Activated CD8-positive, alpha-beta T cell treated with anti-CD3 and anti-CD28 coated beads for 36 hours (primary cell): ENCODE data around the gene GPALPP1. TPM values are rescaled to one million over a fixed set of nuclear protein-coding genes. Genes with fewer than 3 reads are reported as not detected.

Experiments
- ATAC-seq: fragments of 200-7000 bp; cut with Tn5 transposase; one replicate; pipeline ENCODE4 v1.10.0; 2021; ENCODE audit warnings: mild to moderate bottlenecking, moderate library complexity
- CTCF ChIA-PET: fragments of 350-600 bp; sonication (Branson Sonifier 250); formaldehyde crosslinking; loops from one replicate; lab custom pipeline; 2021; ENCODE audit warnings: antibody characterized with exemption; lab: Charles Lee
- POLR2A ChIA-PET: fragments of 350-600 bp; sonication (Branson Sonifier 250); formaldehyde crosslinking; loops from one replicate; lab custom pipeline; 2021; ENCODE audit warnings: antibody characterized with exemption; lab: Charles Lee
- DNase-seq: peaks from one replicate; pipeline ENCODE4 v3.0.0-alpha.2; 2020
- H3K27ac Mint-ChIP-seq: one replicate; pipeline ENCODE4 v1.8.0; 2021; ENCODE audit warnings: mild to moderate bottlenecking, mixed read lengths
- H3K27me3 Mint-ChIP-seq: one replicate; pipeline ENCODE4 v1.8.0; 2021; ENCODE audit warnings: mixed read lengths
- H3K36me3 Mint-ChIP-seq: one replicate; pipeline ENCODE4 v1.8.0; 2021; ENCODE audit warnings: low read depth, mixed read lengths
- H3K4me1 Mint-ChIP-seq: one replicate; pipeline ENCODE4 v1.8.0; 2021; ENCODE audit warnings: low read depth, mixed read lengths
- H3K4me3 Mint-ChIP-seq: one replicate; pipeline ENCODE4 v1.8.0; 2021; ENCODE audit warnings: mild to moderate bottlenecking, moderate library complexity, mixed read lengths
- H3K9me3 Mint-ChIP-seq: one replicate; pipeline ENCODE4 v1.8.0; 2021; ENCODE audit warnings: mixed read lengths
- CTCF ChIP-seq: fragments of 200-600 bp; IDR thresholded peaks from one replicate; pipeline ENCODE4 v1.8.0; 2022; ENCODE audit warnings: antibody characterized with exemption, mild to moderate bottlenecking
- intact Hi-C: fragments of 100-400 bp; cut with micrococcal nuclease; formaldehyde crosslinking; loops from one replicate; pipeline ENCODE4 v1.10.0; 2022
- total RNA-seq, 2 experiments: library from RNA; stranded (reverse); gene quantifications; one replicate each; pipeline ENCODE4 v1.2.3, GENCODE V29; 2021

Gene GPALPP1
- total RNA-seq, 2 experiments from 2014 or later = 30.4 to 31.6 TPM

GRCh38 chr13:45004096-45004495 lies 14.8 kb downstream of the GPALPP1 start:
- Mint-ChIP-seq H3K9me3 (peaks cover 1% of the 10 kb centered on the region), H3K27ac (no peak overlapping the region), H3K27me3 (no peaks in the 10 kb centered on the region), H3K36me3 (peaks cover 17% of the 10 kb centered on the region), H3K4me1 (no peaks in the 10 kb centered on the region), H3K4me3 (no peak overlapping the region)
- TF ChIP-seq CTCF = no peak
- DNase-seq = no peak
- intact Hi-C loops = no loop called here
- POLR2A ChIA-PET = interaction anchor here (1.0 kb wide), 1 partner anchor 15 kb away, joined by 3 read pairs; the partner anchor contains the start of genes GPALPP1 and NUFIP1
- no peak for ATAC-seq
- CTCF ChIA-PET = interaction anchor here (1.2 kb wide), 1 partner anchor 12 kb away, joined by 3 read pairs; no protein-coding TSS in a partner anchor

GRCh38 chr13:45007225-45007624 lies 17.9 kb downstream of the GPALPP1 start:
- no peak for DNase-seq
- no peak overlapping the region for H3K4me3 Mint-ChIP-seq
- no peaks in the 10 kb centered on the region for H3K9me3 Mint-ChIP-seq
- ChIA-PET CTCF (interaction anchor here (1.1 kb wide), 1 partner anchor 40 kb away, joined by 4 read pairs; no protein-coding TSS in a partner anchor), POLR2A (interaction anchor here (0.8 kb wide), 1 partner anchor 15 kb away, joined by 3 read pairs; no protein-coding TSS in a partner anchor)
- no peak for ATAC-seq
- peaks cover 28% of the 10 kb centered on the region for H3K36me3 Mint-ChIP-seq
- H3K4me1 Mint-ChIP-seq = no peaks in the 10 kb centered on the region
- no peaks in the 10 kb centered on the region for H3K27me3 Mint-ChIP-seq
- no peak for TF ChIP-seq CTCF
- intact Hi-C loops = no loop called here
- no peak overlapping the region for H3K27ac Mint-ChIP-seq

- ChIA-PET CTCF (interaction anchor here (1.1 kb wide), 1 partner anchor 39 kb away, joined by 4 read pairs; no protein-coding TSS in a partner anchor), POLR2A (no interaction called here)
- no peak for ATAC-seq
- Mint-ChIP-seq H3K4me1 (no peaks in the 10 kb centered on the region), H3K4me3 (no peak overlapping the region), H3K36me3 (peaks cover 27% of the 10 kb centered on the region), H3K27me3 (no peaks in the 10 kb centered on the region), H3K9me3 (no peaks in the 10 kb centered on the region), H3K27ac (no peak overlapping the region)
- intact Hi-C loops = no loop called here
- DNase-seq = no peak
- no peak for TF ChIP-seq CTCF
These were observed 18.5 kb downstream of the GPALPP1 start for GRCh38 chr13:45007823-45008222.

- DNase-seq (no peak), ATAC-seq (no peak)
- POLR2A ChIA-PET = no interaction called here
- CTCF ChIA-PET = no interaction called here
- H3K4me1 Mint-ChIP-seq = no peaks in the 10 kb centered on the region
- intact Hi-C loops = no loop called here
- H3K36me3 Mint-ChIP-seq = peaks cover 29% of the 10 kb centered on the region
- no peaks in the 10 kb centered on the region for H3K27me3 Mint-ChIP-seq
- H3K27ac Mint-ChIP-seq = no peak overlapping the region
- no peak for TF ChIP-seq CTCF
- H3K9me3 Mint-ChIP-seq = no peaks in the 10 kb centered on the region
- no peak overlapping the region for H3K4me3 Mint-ChIP-seq
These were observed 21.9 kb downstream of the GPALPP1 start for GRCh38 chr13:45011198-45011597.

- Mint-ChIP-seq H3K4me1 (no peaks in the 10 kb centered on the region), H3K36me3 (peaks cover 21% of the 10 kb centered on the region), H3K27ac (no peak overlapping the region), H3K9me3 (no peaks in the 10 kb centered on the region), H3K4me3 (no peak overlapping the region), H3K27me3 (no peaks in the 10 kb centered on the region)
- TF ChIP-seq CTCF = no peak
- DNase-seq (no peak), ATAC-seq (no peak)
- POLR2A ChIA-PET = interaction anchor here (0.5 kb wide), 1 partner anchor 26 kb away, joined by 3 read pairs; no protein-coding TSS in a partner anchor
- intact Hi-C loops = no loop called here
- CTCF ChIA-PET = interaction anchor here (0.9 to 1.5 kb wide), 2 partner anchors 11 to 294 kb away, joined by 3 read pairs; no protein-coding TSS in a partner anchor
These were observed 26.0 kb downstream of the GPALPP1 start for GRCh38 chr13:45015300-45015699.
